Hepatocyte (in vitro differentiated cells): ENCODE results near the gene HSBP1L1.

Source experiments
- CTCF ChIP-seq: fragments of 200-600 bp; sonication (generic); IDR thresholded peaks from 2 replicates; pipeline ENCODE4 v1.5.1; 2016; ENCODE audit warnings: antibody characterized with exemption, mild to moderate bottlenecking; ENCODE audit not compliant: poor library complexity
- EZH2 ChIP-seq: fragments of 200-600 bp; sonication (generic); IDR thresholded peaks from 2 replicates; pipeline ENCODE4 v1.6.1; 2016; ENCODE audit warnings: antibody characterized with exemption, mild to moderate bottlenecking, borderline replicate concordance

GRCh38 chr18:79973517-79973916 lies 9.1 kb downstream of the HSBP1L1 start:
- no peak for TF ChIP-seq EZH2
- TF ChIP-seq CTCF, result no peak
